H9 (cell line): ENCODE results near the gene FAM43A. TPM values are rescaled to one million over a fixed set of nuclear protein-coding genes. Genes with fewer than 3 reads are reported as not detected.

Experiments used
- DNase-seq: peaks from one replicate; pipeline ENCODE4 v3.0.0-alpha.2; 2017
- H2AFZ ChIP-seq: one replicate; pipeline ENCODE4 v1.6.1; 2013; ENCODE audit warnings: mild to moderate bottlenecking, low read length, control low read depth, moderate library complexity
- H2AK5ac ChIP-seq: 2 replicates; pipeline ENCODE4 v1.6.1; 2013; ENCODE audit warnings: low read length, control low read depth, mixed read lengths; ENCODE audit not compliant: insufficient read length
- H2BK120ac ChIP-seq: one replicate; pipeline ENCODE4 v1.6.1; 2013; ENCODE audit warnings: low read depth, mild to moderate bottlenecking, low read length, control low read depth, inconsistent platforms; ENCODE audit not compliant: poor library complexity, severe bottlenecking
- H2BK12ac ChIP-seq: 2 replicates; pipeline ENCODE4 v1.6.1; 2013; ENCODE audit warnings: low read length, control low read depth, mixed read lengths, low read depth; ENCODE audit not compliant: insufficient read length
- H2BK15ac ChIP-seq: 2 replicates; pipeline ENCODE4 v1.6.1; 2013; ENCODE audit warnings: low read depth, low read length, control low read depth
- H2BK20ac ChIP-seq: one replicate; pipeline ENCODE4 v1.6.1; 2013; ENCODE audit warnings: low read depth, mild to moderate bottlenecking, low read length, control low read depth, inconsistent platforms; ENCODE audit not compliant: poor library complexity, severe bottlenecking
- H2BK5ac ChIP-seq: 2 replicates; pipeline ENCODE4 v1.6.1; 2013; ENCODE audit warnings: low read length, control low read depth, mixed read lengths; ENCODE audit not compliant: insufficient read length
- H3K14ac ChIP-seq: 2 replicates; pipeline ENCODE4 v1.6.1; 2013; ENCODE audit warnings: low read length, control low read depth; ENCODE audit not compliant: insufficient read depth
- H3K18ac ChIP-seq: 2 replicates; pipeline ENCODE4 v1.6.1; 2013; ENCODE audit warnings: low read depth, mild to moderate bottlenecking, mixed read lengths, low read length, control low read depth; ENCODE audit not compliant: insufficient read length
- H3K23ac ChIP-seq: 2 replicates; pipeline ENCODE4 v1.6.1; 2013; ENCODE audit warnings: low read length, control low read depth, mixed read lengths, low read depth; ENCODE audit not compliant: insufficient read length
- H3K23me2 ChIP-seq: 2 replicates; pipeline ENCODE4 v1.6.1; 2013; ENCODE audit warnings: low read depth, mild to moderate bottlenecking, mixed read lengths, low read length, control low read depth; ENCODE audit not compliant: insufficient read length, poor library complexity, severe bottlenecking
- H3K27ac ChIP-seq: 2 replicates; pipeline ENCODE4 v1.5.1; 2013; ENCODE audit warnings: low read length, control low read depth, mixed read lengths, low read depth; ENCODE audit not compliant: insufficient read length
- H3K27me3 ChIP-seq: 2 replicates; pipeline ENCODE4 v1.6.1; 2013; ENCODE audit warnings: low read length, control low read depth, inconsistent platforms; ENCODE audit not compliant: insufficient read depth
- H3K4ac ChIP-seq: 2 replicates; pipeline ENCODE4 v1.6.1; 2013; ENCODE audit warnings: low read depth, mild to moderate bottlenecking, control low read depth, inconsistent platforms, low read length, moderate library complexity
- H3K4me1 ChIP-seq: 2 replicates; pipeline ENCODE4 v1.6.1; 2013; ENCODE audit warnings: low read length, control low read depth, inconsistent platforms; ENCODE audit not compliant: insufficient read depth
- H3K4me2 ChIP-seq: 2 replicates; pipeline ENCODE4 v1.6.1; 2013; ENCODE audit warnings: low read length, control low read depth, mixed read lengths; ENCODE audit not compliant: insufficient read length, insufficient read depth
- H3K56ac ChIP-seq: 2 replicates; pipeline ENCODE4 v1.6.1; 2013; ENCODE audit warnings: low read depth, mild to moderate bottlenecking, mixed read lengths, low read length, control low read depth; ENCODE audit not compliant: insufficient read length
- H3K79me1 ChIP-seq: 2 replicates; pipeline ENCODE4 v1.6.1; 2013; ENCODE audit warnings: low read depth, mild to moderate bottlenecking, moderate library complexity, low read length, control low read depth, inconsistent platforms; ENCODE audit not compliant: insufficient read depth, poor library complexity, severe bottlenecking
- H3K79me2 ChIP-seq: 2 replicates; pipeline ENCODE4 v1.6.1; 2013; ENCODE audit warnings: low read length, control low read depth, inconsistent platforms; ENCODE audit not compliant: insufficient read depth
- H3K9ac ChIP-seq: 2 replicates; pipeline ENCODE4 v1.6.1; 2013; ENCODE audit warnings: low read length, control low read depth, mixed read lengths; ENCODE audit not compliant: insufficient read length; ENCODE audit errors: extremely low read depth
- H3K9me3 ChIP-seq: one replicate; pipeline ENCODE4 v1.6.1; 2013; ENCODE audit warnings: low read depth, low read length, inconsistent platforms; ENCODE audit not compliant: control insufficient read depth
- H3T11ph ChIP-seq: one replicate; pipeline ENCODE4 v1.6.1; 2013; ENCODE audit warnings: mild to moderate bottlenecking, low read length, control low read depth, inconsistent platforms
- H4K20me1 ChIP-seq: one replicate; pipeline ENCODE4 v1.6.1; 2013; ENCODE audit not compliant: control insufficient read depth, insufficient read length, insufficient read depth
- H4K5ac ChIP-seq: 2 replicates; pipeline ENCODE4 v1.6.1; 2013; ENCODE audit warnings: low read depth, mild to moderate bottlenecking, mixed read lengths, low read length, control low read depth; ENCODE audit not compliant: insufficient read length
- H4K8ac ChIP-seq: replicated peaks from 2 replicates; pipeline ENCODE4 v1.6.1; 2013; ENCODE audit warnings: low read length, control low read depth, mixed read lengths, low read depth; ENCODE audit not compliant: insufficient read length
- H4K91ac ChIP-seq: 2 replicates; pipeline ENCODE4 v1.6.1; 2013; ENCODE audit warnings: low read depth, mild to moderate bottlenecking, moderate library complexity, mixed read lengths, low read length, control low read depth; ENCODE audit not compliant: insufficient read length
- H3K27ac Mint-ChIP-seq, 3 experiments: 2 replicates in 2 of 3; 3 replicates in 1 of 3; pipeline ENCODE4 v1.8.0; 2020 to 2021; ENCODE audit warnings: mixed read lengths in 3 of 3, mild to moderate bottlenecking in 1 of 3, moderate library complexity in 1 of 3
- H3K27me3 Mint-ChIP-seq: 2 replicates; pipeline ENCODE4 v1.8.0; 2021; ENCODE audit warnings: low read depth, mild to moderate bottlenecking, moderate library complexity, mixed read lengths
- H3K36me3 Mint-ChIP-seq, 3 experiments: 2 replicates in 2 of 3; 3 replicates in 1 of 3; pipeline ENCODE4 v1.8.0; 2020 to 2021; ENCODE audit warnings: low read depth in 3 of 3, mixed read lengths in 3 of 3; ENCODE audit not compliant: insufficient read depth in 1 of 3
- H3K4me1 Mint-ChIP-seq, 2 experiments: 2 replicates each; pipeline ENCODE4 v1.8.0; 2020; ENCODE audit warnings: mixed read lengths in 2 of 2
- H3K4me3 Mint-ChIP-seq, 2 experiments: 2 replicates in 1 of 2; 3 replicates in 1 of 2; pipeline ENCODE4 v1.8.0; 2020 to 2021; ENCODE audit warnings: mild to moderate bottlenecking in 2 of 2, mixed read lengths in 2 of 2, moderate library complexity in 1 of 2
- H3K9me3 Mint-ChIP-seq, 2 experiments: 2 replicates in 1 of 2; 3 replicates in 1 of 2; pipeline ENCODE4 v1.8.0; 2020; ENCODE audit warnings: mild to moderate bottlenecking in 2 of 2, mixed read lengths in 2 of 2, moderate library complexity in 1 of 2
- whole genome bisulfite sequencing: extraction: QIAGEN DNeasy Blood & Tissue Kit; methylation state at CpG from one replicate; pipeline ENCODE4 v1.1.7; 2013; ENCODE audit warnings: missing lambda C conversion rate, low lambda C conversion rate, mixed read lengths; ENCODE audit not compliant: insufficient read length; ENCODE audit errors: extremely low coverage; 5-methylcytosine and 5-hydroxymethylcytosine counted together
- total RNA-seq: library from RNA; stranded (reverse); gene quantifications from 2 replicates; pipeline ENCODE4 v1.2.1, GENCODE V29; 2021
- TF ChIP-seq, protein P1 (sequence below): fragments of 200-600 bp; sonication (generic); conservative IDR thresholded peaks from 3 replicates; pipeline ENCODE4 v1.8.0; 2021; ENCODE audit warnings: antibody characterized with exemption, mild to moderate bottlenecking

Gene FAM43A
- total RNA-seq, 1 experiment from 2014 or later = 2.7 TPM

DNA sequence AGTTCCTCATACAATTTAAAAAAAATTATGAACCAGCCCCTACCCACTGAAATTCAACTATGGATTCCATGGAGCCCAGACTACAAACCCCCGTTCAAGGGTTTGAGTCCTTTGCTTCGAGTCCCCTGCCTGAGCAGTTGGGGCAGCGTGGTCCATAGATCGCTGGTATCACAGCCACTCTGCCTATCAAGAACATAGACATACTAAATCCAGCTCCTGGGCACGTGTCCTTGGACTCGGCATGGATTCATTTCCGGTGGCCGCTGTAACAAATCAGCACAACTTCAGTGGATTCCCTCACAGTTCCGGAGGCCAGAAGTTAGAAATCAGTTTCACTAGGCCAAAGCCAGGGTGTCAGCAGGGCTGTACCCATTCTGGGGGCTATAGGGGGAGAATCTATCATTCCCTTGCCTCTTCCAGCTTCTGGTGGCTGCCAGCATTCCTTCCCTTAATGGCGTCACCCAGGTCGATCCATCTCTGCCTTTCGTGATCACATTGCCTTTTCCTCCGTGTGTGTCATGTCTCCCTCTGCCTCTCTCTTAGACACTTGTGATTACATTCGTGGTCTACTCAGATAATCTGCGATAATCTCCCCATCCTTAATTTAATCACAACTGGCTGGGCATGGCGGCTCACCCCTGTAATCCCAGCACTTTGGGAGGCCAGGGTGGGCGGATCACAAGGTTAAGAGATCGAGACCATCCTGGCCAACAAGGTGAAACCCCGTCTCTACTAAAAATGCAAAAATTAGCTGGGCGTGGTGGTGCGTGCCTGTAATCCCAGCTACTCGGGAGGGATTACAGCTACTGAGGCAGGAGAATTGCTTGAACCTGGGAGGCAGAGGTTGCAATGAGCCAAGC lies 47.9 kb upstream of the FAM43A start:
- Histone ChIP-seq H3K79me1 (no peaks in the 10 kb centered on the region), H2AK5ac (no peak overlapping the region), H3K23me2 (no peaks in the 10 kb centered on the region), H3K9me3 (no peaks in the 10 kb centered on the region), H2BK15ac (no peak overlapping the region), H3K18ac (no peak overlapping the region), H4K8ac (no peak overlapping the region), H2BK120ac (no peak overlapping the region), H3K9ac (no peak overlapping the region), H3K4ac (no peak overlapping the region), H3K27ac (no peak overlapping the region), H3K4me2 (no peak overlapping the region), H3T11ph (no peak overlapping the region), H3K4me1 (no peaks in the 10 kb centered on the region), H3K56ac (no peak overlapping the region), H2AFZ (no peak overlapping the region), H2BK20ac (no peak overlapping the region), H2BK12ac (no peak overlapping the region), H4K5ac (no peak overlapping the region), H2BK5ac (no peak overlapping the region), H4K20me1 (no peaks in the 10 kb centered on the region), H3K23ac (no peak overlapping the region), H3K14ac (no peak overlapping the region), H3K79me2 (no peaks in the 10 kb centered on the region), H4K91ac (no peak overlapping the region), H3K27me3 (no peaks in the 10 kb centered on the region)
- TF ChIP-seq, protein P1, sequence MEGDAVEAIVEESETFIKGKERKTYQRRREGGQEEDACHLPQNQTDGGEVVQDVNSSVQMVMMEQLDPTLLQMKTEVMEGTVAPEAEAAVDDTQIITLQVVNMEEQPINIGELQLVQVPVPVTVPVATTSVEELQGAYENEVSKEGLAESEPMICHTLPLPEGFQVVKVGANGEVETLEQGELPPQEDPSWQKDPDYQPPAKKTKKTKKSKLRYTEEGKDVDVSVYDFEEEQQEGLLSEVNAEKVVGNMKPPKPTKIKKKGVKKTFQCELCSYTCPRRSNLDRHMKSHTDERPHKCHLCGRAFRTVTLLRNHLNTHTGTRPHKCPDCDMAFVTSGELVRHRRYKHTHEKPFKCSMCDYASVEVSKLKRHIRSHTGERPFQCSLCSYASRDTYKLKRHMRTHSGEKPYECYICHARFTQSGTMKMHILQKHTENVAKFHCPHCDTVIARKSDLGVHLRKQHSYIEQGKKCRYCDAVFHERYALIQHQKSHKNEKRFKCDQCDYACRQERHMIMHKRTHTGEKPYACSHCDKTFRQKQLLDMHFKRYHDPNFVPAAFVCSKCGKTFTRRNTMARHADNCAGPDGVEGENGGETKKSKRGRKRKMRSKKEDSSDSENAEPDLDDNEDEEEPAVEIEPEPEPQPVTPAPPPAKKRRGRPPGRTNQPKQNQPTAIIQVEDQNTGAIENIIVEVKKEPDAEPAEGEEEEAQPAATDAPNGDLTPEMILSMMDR = no peak
- Mint-ChIP-seq H3K4me3 (no peak overlapping the region), H3K27ac (peak overlapping the region; percentile 32 to 73 (median 45); a peak in 4 of 7 replicates), H3K9me3 (no peaks in the 10 kb centered on the region), H3K4me1 (peaks cover 6 to 10% of the 10 kb centered on the region in 2 experiments), H3K36me3 (peaks cover 18 to 33% (median 23%) of the 10 kb centered on the region in 3 experiments), H3K27me3 (no peaks in the 10 kb centered on the region)
- no peak for DNase-seq
- no CpG with 5 or more reads among the region's 22 CpGs for WGBS
